ENCODE measurements around the gene LRRK1. TPM values are rescaled to one million over a fixed set of nuclear protein-coding genes. Genes with fewer than 3 reads are reported as not detected.

Gene LRRK1, protein sequence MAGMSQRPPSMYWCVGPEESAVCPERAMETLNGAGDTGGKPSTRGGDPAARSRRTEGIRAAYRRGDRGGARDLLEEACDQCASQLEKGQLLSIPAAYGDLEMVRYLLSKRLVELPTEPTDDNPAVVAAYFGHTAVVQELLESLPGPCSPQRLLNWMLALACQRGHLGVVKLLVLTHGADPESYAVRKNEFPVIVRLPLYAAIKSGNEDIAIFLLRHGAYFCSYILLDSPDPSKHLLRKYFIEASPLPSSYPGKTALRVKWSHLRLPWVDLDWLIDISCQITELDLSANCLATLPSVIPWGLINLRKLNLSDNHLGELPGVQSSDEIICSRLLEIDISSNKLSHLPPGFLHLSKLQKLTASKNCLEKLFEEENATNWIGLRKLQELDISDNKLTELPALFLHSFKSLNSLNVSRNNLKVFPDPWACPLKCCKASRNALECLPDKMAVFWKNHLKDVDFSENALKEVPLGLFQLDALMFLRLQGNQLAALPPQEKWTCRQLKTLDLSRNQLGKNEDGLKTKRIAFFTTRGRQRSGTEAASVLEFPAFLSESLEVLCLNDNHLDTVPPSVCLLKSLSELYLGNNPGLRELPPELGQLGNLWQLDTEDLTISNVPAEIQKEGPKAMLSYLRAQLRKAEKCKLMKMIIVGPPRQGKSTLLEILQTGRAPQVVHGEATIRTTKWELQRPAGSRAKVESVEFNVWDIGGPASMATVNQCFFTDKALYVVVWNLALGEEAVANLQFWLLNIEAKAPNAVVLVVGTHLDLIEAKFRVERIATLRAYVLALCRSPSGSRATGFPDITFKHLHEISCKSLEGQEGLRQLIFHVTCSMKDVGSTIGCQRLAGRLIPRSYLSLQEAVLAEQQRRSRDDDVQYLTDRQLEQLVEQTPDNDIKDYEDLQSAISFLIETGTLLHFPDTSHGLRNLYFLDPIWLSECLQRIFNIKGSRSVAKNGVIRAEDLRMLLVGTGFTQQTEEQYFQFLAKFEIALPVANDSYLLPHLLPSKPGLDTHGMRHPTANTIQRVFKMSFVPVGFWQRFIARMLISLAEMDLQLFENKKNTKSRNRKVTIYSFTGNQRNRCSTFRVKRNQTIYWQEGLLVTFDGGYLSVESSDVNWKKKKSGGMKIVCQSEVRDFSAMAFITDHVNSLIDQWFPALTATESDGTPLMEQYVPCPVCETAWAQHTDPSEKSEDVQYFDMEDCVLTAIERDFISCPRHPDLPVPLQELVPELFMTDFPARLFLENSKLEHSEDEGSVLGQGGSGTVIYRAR (N-terminal part only)
- 105 TPM for total RNA-seq

- intact Hi-C loops (cut with DNase I): loop anchor here (1.0 to 5.0 kb wide), 3 partner anchors 88 to 358 kb away; partner anchors contain the start of gene SELENOS
- Histone ChIP-seq H3K27ac (peak within 1 kb of the TSS; percentile 66 to 68), H3K4me3 (peak within 1 kb of the TSS; percentile 75 to 99), H3K4me1 (peaks cover 0 to 3% of the 10 kb centered on the region in 2 donors), H3K36me3 (no peaks in the 10 kb centered on the region), H3K27me3 (no peaks in the 10 kb centered on the region), H3K9me3 (no peaks in the 10 kb centered on the region)
- no peak for DNase-seq (ENCODE audit: low spot score in 2 of 2)
- peak in 1 of 3 experiments; percentile 5 for TF ChIP-seq CTCF (IDR thresholded peaks at IDR 0.05)
Observed at GRCh38 chr15:100918690-100919480, at the start of gene LRRK1. Gene LRRK1 (plus strand): TSS chr15:100919357. CDS start chr15:100924633, 5,276 bp downstream.

- no peaks in the 10 kb centered on the region for H3K9me3 ChIP-seq
- H3K4me1 ChIP-seq: no peaks in the 10 kb centered on the region
- intact Hi-C loops (cut with DNase I): loop anchor here (1.0 to 5.0 kb wide), 2 partner anchors 201 to 245 kb away; no protein-coding TSS in a partner anchor
- peak; percentile 87 to 90 (median 89) for TF ChIP-seq CTCF (IDR thresholded peaks at IDR 0.05)
- no peak overlapping the region for H3K27ac ChIP-seq
- no peaks in the 10 kb centered on the region for H3K27me3 ChIP-seq
- peak in 1 of 2 donors; percentile 82 for DNase-seq (ENCODE audit: low spot score in 2 of 2)
- no peaks in the 10 kb centered on the region for H3K36me3 ChIP-seq
- H3K4me3 ChIP-seq: no peak overlapping the region
Observed at GRCh38 chr15:100873029-100873677, 46.0 kb upstream of the LRRK1 start.

GRCh38 chr15:100875495-100875894, 43.7 kb upstream of the LRRK1 start:
- DNase-seq (ENCODE audit: low spot score in 2 of 2): no peak
- Histone ChIP-seq H3K9me3 (no peaks in the 10 kb centered on the region), H3K4me3 (no peak overlapping the region), H3K27me3 (peaks cover 5% of the 10 kb centered on the region), H3K4me1 (no peaks in the 10 kb centered on the region), H3K36me3 (no peaks in the 10 kb centered on the region), H3K27ac (no peak overlapping the region)
- no peak for TF ChIP-seq CTCF (IDR thresholded peaks at IDR 0.05)
- intact Hi-C loops (cut with DNase I): no loop called here

- intact Hi-C loops (cut with DNase I): no loop called here
- no peak overlapping the region for H3K27ac ChIP-seq
- H3K4me1 ChIP-seq: no peaks in the 10 kb centered on the region
- H3K27me3 ChIP-seq: peaks cover 7% of the 10 kb centered on the region
- H3K4me3 ChIP-seq: no peak overlapping the region
- H3K9me3 ChIP-seq: no peaks in the 10 kb centered on the region
- no peaks in the 10 kb centered on the region for H3K36me3 ChIP-seq
- TF ChIP-seq CTCF (IDR thresholded peaks at IDR 0.05): no peak
- no peak for DNase-seq (ENCODE audit: low spot score in 2 of 2)
Observed at GRCh38 chr15:100875976-100876375, 43.2 kb upstream of the LRRK1 start.
